NCI-H1417 treated with DMSO at 0.1 percent for 48 hours (cell line): ENCODE data around the gene PPP2R2B.

ENCODE experiments used
- DNase-seq: peaks from one replicate; lab custom pipeline; 2025; lab: John Stamatoyannopoulos, UW

The PPP2R2B gene

GRCh38 chr5:146699664-146700418 is 178.7 kb downstream of the PPP2R2B start:
- no peak for DNase-seq

GRCh38 chr5:146699138-146699537 is 179.4 kb downstream of the PPP2R2B start:
- no peak for DNase-seq

GRCh38 chr5:146698651-146699050 is 179.9 kb downstream of the PPP2R2B start:
- DNase-seq, result no peak

- no peak for DNase-seq
These were observed 181.3 kb downstream of the PPP2R2B start for GRCh38 chr5:146697211-146697610.

GRCh38 chr5:146695646-146696045 is 182.9 kb downstream of the PPP2R2B start:
- no peak for DNase-seq

- DNase-seq, result no peak
These were observed 187.6 kb downstream of the PPP2R2B start for GRCh38 chr5:146690880-146691355.

GRCh38 chr5:146687630-146688029 is 190.9 kb downstream of the PPP2R2B start:
- no peak for DNase-seq

GRCh38 chr5:146683861-146684260 is 194.7 kb downstream of the PPP2R2B start:
- DNase-seq, result no peak

- no peak for DNase-seq
These were observed 195.5 kb downstream of the PPP2R2B start for GRCh38 chr5:146682899-146683532.

GRCh38 chr5:146681585-146682105 is 196.9 kb downstream of the PPP2R2B start:
- no peak for DNase-seq

- no peak for DNase-seq
These were observed 197.5 kb downstream of the PPP2R2B start for GRCh38 chr5:146680846-146681584.

GRCh38 chr5:146675636-146676035 is 202.9 kb downstream of the PPP2R2B start:
- no peak for DNase-seq

- no peak for DNase-seq
These were observed 205.7 kb downstream of the PPP2R2B start for GRCh38 chr5:146672866-146673265.

- DNase-seq, result no peak
These were observed 206.8 kb downstream of the PPP2R2B start for GRCh38 chr5:146671561-146672295.

GRCh38 chr5:146669656-146670055 is 208.9 kb downstream of the PPP2R2B start:
- no peak for DNase-seq

- no peak for DNase-seq
These were observed 210.8 kb downstream of the PPP2R2B start for GRCh38 chr5:146667633-146668272.

GRCh38 chr5:146662229-146662628 is 216.3 kb downstream of the PPP2R2B start:
- DNase-seq, result no peak

- DNase-seq, result no peak
These were observed 218.1 kb downstream of the PPP2R2B start for GRCh38 chr5:146660376-146660960.

GRCh38 chr5:146659961-146660360 is 218.6 kb downstream of the PPP2R2B start:
- DNase-seq, result no peak

- no peak for DNase-seq
These were observed 221.9 kb downstream of the PPP2R2B start for GRCh38 chr5:146656703-146657102.

- no peak for DNase-seq
These were observed 225.0 kb downstream of the PPP2R2B start for GRCh38 chr5:146653560-146653959.
